Mesothelial cell of epicardium (in vitro differentiated cells): ENCODE measurements around the gene ASGR1. TPM values are rescaled to one million over a fixed set of nuclear protein-coding genes. Genes with fewer than 3 reads are reported as not detected.
"Not testable (repeated sequence)": the region's sequence is repeated elsewhere in the genome, so short reads cannot be mapped to it uniquely, and the experiment has no call there.

Source experiments
- DNase-seq, 2 experiments: peaks; one replicate each; pipeline ENCODE4 v3.0.0; 2021; ENCODE audit warnings: low spot score in 2 of 2; ENCODE audit not compliant: unreplicated experiment in 2 of 2
- H3K27ac Mint-ChIP-seq: 2 replicates; pipeline ENCODE4 v1.8.0; 2021; ENCODE audit warnings: mixed read lengths
- H3K27me3 Mint-ChIP-seq: 2 replicates; pipeline ENCODE4 v1.8.0; 2021; ENCODE audit warnings: low read depth, mixed read lengths
- H3K36me3 Mint-ChIP-seq: 2 replicates; pipeline ENCODE4 v1.8.0; 2021; ENCODE audit warnings: mixed read lengths
- H3K4me1 Mint-ChIP-seq: 2 replicates; pipeline ENCODE4 v1.8.0; 2021; ENCODE audit warnings: mixed read lengths
- H3K4me3 Mint-ChIP-seq: 2 replicates; pipeline ENCODE4 v1.8.0; 2021; ENCODE audit warnings: mild to moderate bottlenecking, moderate library complexity, mixed read lengths
- H3K9me3 Mint-ChIP-seq: 2 replicates; pipeline ENCODE4 v1.8.0; 2021; ENCODE audit warnings: mixed read lengths
- CTCF ChIP-seq: fragments of 200-600 bp; sonication (generic); IDR thresholded peaks from one replicate; pipeline ENCODE4 v1.5.0; 2021; ENCODE audit warnings: antibody characterized with exemption; ENCODE audit not compliant: unreplicated experiment
- total RNA-seq: library from RNA; stranded (reverse); gene quantifications from 3 replicates; pipeline ENCODE4 v1.2.1, GENCODE V29; 2021

ASGR1 gene
- total RNA-seq, 1 donor from 2014 or later, result 19.7 TPM

DNA sequence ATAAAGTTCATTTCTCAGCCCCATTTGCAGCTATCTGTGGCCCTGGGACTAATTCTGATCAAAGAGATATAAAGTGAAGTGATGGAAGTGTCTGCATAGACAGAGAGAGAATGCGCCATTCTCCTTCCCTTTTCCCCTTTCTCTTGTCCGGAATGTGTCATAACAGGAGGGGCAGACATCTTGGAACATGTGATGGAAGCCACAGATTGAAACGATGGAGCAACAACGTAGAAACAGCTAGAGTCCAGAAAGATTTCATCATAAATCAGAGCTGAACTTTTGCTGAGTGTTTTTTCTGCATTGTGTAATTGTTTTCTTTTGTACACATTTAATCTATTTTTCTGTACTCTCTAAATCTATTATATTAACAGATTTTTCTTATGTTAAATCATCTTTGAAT lies 11.3 kb downstream of the ASGR1 start:
- Mint-ChIP-seq H3K27me3 (no peaks in the 10 kb centered on the region), H3K4me1 (no peaks in the 10 kb centered on the region), H3K27ac (no peak overlapping the region), H3K4me3 (no peak overlapping the region), H3K36me3 (peaks cover 7% of the 10 kb centered on the region), H3K9me3 (peaks cover 6% of the 10 kb centered on the region)
- no peak for TF ChIP-seq CTCF
- no peak for DNase-seq

DNA sequence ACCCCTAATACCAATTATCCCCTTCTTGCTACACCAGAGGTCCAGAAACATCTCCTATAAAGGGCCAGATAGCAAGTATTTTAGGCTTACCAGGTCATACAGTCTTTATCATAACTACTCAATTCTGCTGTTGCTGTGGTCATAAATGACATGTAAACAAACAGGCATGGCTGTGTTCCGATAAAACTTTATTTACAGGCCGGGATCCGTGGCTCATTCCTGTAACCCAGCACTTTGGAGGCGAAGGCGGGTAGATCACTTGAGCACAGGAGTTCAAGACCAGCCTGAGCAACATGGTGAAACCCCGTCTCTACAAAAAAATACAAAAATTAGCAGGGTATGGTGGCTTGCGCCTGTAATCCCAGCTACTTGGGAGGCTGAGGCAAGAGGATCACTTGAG lies 12.3 kb downstream of the ASGR1 start:
- Mint-ChIP-seq H3K27ac (no peak overlapping the region), H3K9me3 (peaks cover 6% of the 10 kb centered on the region), H3K36me3 (peaks cover 4% of the 10 kb centered on the region), H3K4me3 (no peak overlapping the region), H3K27me3 (no peaks in the 10 kb centered on the region), H3K4me1 (no peaks in the 10 kb centered on the region)
- TF ChIP-seq CTCF, result no peak
- DNase-seq, result no peak

DNA sequence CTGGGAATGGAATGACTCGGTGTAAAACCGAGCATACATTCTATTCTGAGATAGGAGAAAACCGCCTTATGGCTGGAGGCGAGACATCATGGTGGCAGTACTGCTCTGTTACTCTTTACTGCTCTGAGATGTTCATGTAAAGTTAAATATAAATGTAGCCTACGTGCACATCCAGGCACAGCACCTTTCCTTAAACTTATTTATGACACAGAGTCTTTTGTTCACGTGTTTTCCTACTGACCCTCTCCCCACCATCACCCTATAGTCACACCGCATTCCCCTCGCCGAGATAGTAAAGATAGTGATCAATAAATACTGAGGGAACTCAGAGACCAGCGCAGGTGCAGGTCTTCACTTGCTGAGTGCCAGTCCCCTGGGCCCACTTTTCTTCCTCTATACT lies 19.6 kb downstream of the ASGR1 start:
- not testable (repeated sequence) for H3K27ac Mint-ChIP-seq, H3K4me1 Mint-ChIP-seq, H3K4me3 Mint-ChIP-seq, DNase-seq, H3K36me3 Mint-ChIP-seq, H3K9me3 Mint-ChIP-seq
- H3K27me3 Mint-ChIP-seq, result peaks cover 12% of the 10 kb centered on the region

DNA sequence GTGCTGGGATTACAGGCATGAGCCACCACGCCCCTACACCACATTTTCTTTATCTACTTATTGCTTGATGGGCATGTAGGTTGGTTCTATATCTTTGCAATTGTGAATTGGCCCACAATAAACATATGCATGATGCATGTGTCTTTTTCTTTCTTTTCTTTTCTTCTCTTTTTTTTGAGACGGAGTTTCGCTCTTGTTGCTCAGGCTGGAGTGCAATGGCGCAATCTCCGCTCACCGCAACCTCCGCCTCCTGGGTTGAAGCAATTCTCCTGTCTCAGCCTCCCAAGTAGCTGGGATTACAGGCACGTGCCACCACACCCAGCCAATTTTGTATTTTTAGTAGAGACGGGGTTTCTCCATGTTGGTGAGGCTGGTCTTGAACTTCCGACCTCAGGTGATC lies 20.7 kb downstream of the ASGR1 start:
- H3K36me3 Mint-ChIP-seq, H3K9me3 Mint-ChIP-seq, H3K4me1 Mint-ChIP-seq, H3K4me3 Mint-ChIP-seq, DNase-seq, H3K27ac Mint-ChIP-seq: not testable (repeated sequence)
- peaks cover 18% of the 10 kb centered on the region for H3K27me3 Mint-ChIP-seq

- H3K4me1 Mint-ChIP-seq, result no peaks in the 10 kb centered on the region
- peaks cover 18% of the 10 kb centered on the region for H3K27me3 Mint-ChIP-seq
- H3K36me3 Mint-ChIP-seq, result no peaks in the 10 kb centered on the region
- no peaks in the 10 kb centered on the region for H3K9me3 Mint-ChIP-seq
- TF ChIP-seq CTCF, result no peak
- no peak overlapping the region for H3K4me3 Mint-ChIP-seq
- DNase-seq, result no peak
- no peak overlapping the region for H3K27ac Mint-ChIP-seq
Observed at GRCh38 chr17:7156342-7156940, 22.7 kb downstream of the ASGR1 start.

GRCh38 chr17:7147772-7148171 lies 31.4 kb downstream of the ASGR1 start:
- Mint-ChIP-seq H3K27me3 (no peaks in the 10 kb centered on the region), H3K4me3 (no peak overlapping the region), H3K36me3 (no peaks in the 10 kb centered on the region), H3K27ac (peak overlapping the region; percentile 39), H3K9me3 (no peaks in the 10 kb centered on the region), H3K4me1 (peaks cover 23% of the 10 kb centered on the region)
- DNase-seq, result no peak
- TF ChIP-seq CTCF, result no peak

DNA sequence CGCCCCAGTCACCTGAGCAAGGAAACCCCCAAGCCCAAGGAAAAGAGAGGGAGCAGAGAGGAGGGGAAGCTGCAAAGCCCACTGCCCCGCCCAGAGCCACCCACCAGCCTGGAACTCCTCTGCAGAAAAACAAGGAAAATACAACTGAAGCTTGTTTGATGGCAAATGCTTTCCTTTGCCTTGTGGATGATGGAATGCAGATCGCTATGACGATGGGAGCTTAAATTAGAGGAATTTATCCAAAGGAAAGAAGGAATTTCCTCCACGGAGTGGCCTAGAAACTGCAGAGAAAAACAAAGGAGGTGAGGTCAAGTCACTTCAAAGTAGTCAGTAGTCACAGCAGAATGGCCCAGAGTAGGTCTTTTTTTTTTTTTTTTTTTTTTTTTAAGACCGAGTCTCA lies 33.1 kb downstream of the ASGR1 start:
- TF ChIP-seq CTCF, result no peak

More for the DNA sequence above, 33.1 kb downstream of the ASGR1 start:
- DNase-seq, result no peak
- no peaks in the 10 kb centered on the region for H3K36me3 Mint-ChIP-seq
- peaks cover 38% of the 10 kb centered on the region for H3K4me1 Mint-ChIP-seq
- H3K27ac Mint-ChIP-seq, result peak overlapping the region; percentile 93
- no peak overlapping the region for H3K4me3 Mint-ChIP-seq
- no peaks in the 10 kb centered on the region for H3K27me3 Mint-ChIP-seq
- no peaks in the 10 kb centered on the region for H3K9me3 Mint-ChIP-seq
